WERI-Rb-1 (cell line): ENCODE data around the gene TFF3.
A peak's percentile ranks its signal among the peaks of the same experiment; 100 is the strongest.

Source experiments
- DNase-seq: peaks from one replicate; pipeline ENCODE4 v3.0.0-alpha.2; 2020
- H3K27ac ChIP-seq: fragments of 250-450 bp; sonication (Bioruptor Pico); 2 replicates; pipeline ENCODE4 v1.5.1; 2020; ENCODE audit warnings: mild to moderate bottlenecking, moderate library complexity
- H3K27me3 ChIP-seq: fragments of 250-450 bp; sonication (Bioruptor Pico); 2 replicates; pipeline ENCODE4 v1.5.1; 2021; ENCODE audit warnings: mild to moderate bottlenecking, low read depth, moderate library complexity; ENCODE audit not compliant: insufficient read depth, severe bottlenecking
- H3K36me3 ChIP-seq: fragments of 250-450 bp; sonication (Bioruptor Pico); 2 replicates; pipeline ENCODE4 v1.5.1; 2020; ENCODE audit warnings: mild to moderate bottlenecking, moderate library complexity
- H3K4me3 ChIP-seq: 2 replicates; pipeline ENCODE4 v1.5.1; 2011; ENCODE audit warnings: low read depth, mild to moderate bottlenecking, control low read depth, low read length
- H3K9me3 ChIP-seq: fragments of 250-450 bp; sonication (Bioruptor Pico); 2 replicates; pipeline ENCODE4 v1.5.1; 2021; ENCODE audit warnings: mild to moderate bottlenecking, moderate library complexity; ENCODE audit not compliant: severe bottlenecking
- TF ChIP-seq, protein P1 (sequence below): IDR thresholded peaks from 2 replicates; pipeline ENCODE4 v1.5.1; 2011; ENCODE audit warnings: low read depth, mild to moderate bottlenecking, control low read depth, inconsistent platforms, low read length

TFF3 gene

DNA sequence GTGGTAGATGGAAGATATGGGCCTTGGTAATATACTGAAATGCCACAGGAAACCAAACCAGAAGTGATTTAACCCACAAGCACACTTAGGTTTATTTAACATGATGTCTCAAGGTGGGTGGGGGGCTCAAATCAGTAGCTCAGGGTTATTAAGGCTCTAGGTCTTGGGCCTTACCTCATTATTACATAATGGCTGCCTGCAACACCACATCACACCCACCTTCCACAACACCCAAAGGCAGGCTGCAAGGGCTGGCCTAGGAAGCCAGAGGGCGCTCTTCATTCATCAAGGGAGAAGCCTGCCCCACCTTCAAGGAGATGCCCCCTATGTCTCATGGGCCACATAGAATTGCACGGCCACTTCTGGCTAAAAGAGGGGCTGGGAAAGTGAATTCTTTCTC lies 45.1 kb upstream of the TFF3 start:
- TF ChIP-seq, protein P1, sequence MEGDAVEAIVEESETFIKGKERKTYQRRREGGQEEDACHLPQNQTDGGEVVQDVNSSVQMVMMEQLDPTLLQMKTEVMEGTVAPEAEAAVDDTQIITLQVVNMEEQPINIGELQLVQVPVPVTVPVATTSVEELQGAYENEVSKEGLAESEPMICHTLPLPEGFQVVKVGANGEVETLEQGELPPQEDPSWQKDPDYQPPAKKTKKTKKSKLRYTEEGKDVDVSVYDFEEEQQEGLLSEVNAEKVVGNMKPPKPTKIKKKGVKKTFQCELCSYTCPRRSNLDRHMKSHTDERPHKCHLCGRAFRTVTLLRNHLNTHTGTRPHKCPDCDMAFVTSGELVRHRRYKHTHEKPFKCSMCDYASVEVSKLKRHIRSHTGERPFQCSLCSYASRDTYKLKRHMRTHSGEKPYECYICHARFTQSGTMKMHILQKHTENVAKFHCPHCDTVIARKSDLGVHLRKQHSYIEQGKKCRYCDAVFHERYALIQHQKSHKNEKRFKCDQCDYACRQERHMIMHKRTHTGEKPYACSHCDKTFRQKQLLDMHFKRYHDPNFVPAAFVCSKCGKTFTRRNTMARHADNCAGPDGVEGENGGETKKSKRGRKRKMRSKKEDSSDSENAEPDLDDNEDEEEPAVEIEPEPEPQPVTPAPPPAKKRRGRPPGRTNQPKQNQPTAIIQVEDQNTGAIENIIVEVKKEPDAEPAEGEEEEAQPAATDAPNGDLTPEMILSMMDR = peak; percentile 66
- no peak overlapping the region; the same call in 1 of the 2 replicates for H3K27ac ChIP-seq
- peaks cover 14% of the 10 kb centered on the region for H3K9me3 ChIP-seq
- no peaks in the 10 kb centered on the region for H3K27me3 ChIP-seq
- peak; percentile 40 for DNase-seq
- H3K4me3 ChIP-seq = no peak overlapping the region
- no peaks in the 10 kb centered on the region for H3K36me3 ChIP-seq

DNA sequence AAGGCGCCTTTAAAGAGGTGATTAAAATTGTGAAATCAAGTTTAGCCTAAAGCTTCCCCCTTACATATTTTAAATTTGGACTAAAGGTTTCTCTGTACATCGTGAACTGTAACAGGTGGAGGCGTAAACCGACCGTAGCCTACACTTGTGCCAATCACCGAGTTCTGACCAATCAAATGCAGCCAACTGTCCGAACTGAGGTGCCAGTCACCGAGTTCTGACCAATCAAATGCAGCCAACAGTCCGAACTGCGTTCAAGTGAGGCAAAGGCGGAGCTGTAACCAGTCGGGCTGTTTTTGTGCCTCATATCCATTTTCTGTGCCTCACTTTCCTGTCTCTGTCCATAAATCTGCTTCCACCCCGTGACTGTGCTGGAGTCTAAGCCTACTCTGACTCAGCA lies 43.7 kb upstream of the TFF3 start:
- TF ChIP-seq, protein P1 = no peak
- no peak overlapping the region for H3K27ac ChIP-seq
- peaks cover 26% of the 10 kb centered on the region for H3K9me3 ChIP-seq
- no peaks in the 10 kb centered on the region for H3K27me3 ChIP-seq
- no peak overlapping the region for H3K4me3 ChIP-seq
- H3K36me3 ChIP-seq = no peaks in the 10 kb centered on the region
- no peak for DNase-seq

DNA sequence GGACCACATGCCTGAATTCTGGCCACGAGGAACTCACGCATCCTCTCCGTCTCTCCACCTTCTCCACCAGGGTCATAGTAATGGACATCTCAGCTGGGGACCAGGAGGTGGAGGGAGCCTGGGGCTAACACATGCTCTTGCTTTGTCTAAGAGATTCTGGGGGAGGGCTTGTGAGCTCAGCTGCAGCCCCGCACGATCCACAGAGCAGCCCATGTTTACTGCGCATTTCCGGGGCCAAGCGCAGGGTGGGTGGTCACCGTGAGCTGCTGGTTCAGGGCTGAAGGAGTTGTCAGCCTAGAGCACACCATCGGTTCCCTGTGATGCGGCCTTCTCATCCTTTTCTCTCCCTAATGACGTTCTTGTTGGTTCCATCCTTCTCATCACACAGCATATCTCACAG lies 43.1 kb upstream of the TFF3 start:
- TF ChIP-seq, protein P1 = no peak

DNA sequence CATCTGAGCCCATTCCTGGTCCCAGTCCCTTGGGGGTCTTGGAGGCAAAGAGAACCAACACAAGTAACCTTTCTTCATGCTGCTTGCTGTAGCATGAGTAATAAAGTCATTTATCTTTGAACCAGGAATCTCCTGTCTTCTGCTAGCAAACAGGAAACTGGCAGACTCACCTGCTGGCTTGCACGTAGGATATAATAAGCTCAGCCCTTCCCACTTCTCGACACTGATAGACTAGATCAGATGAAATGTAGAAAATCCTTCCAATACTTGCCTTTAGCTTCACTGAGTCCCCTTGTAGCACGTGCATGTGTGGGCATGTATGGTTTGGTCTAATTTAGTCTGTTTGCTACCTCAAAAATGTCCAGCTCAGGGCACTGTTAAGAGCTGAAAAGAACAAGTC lies 42.1 kb upstream of the TFF3 start:
- TF ChIP-seq, protein P1 = no peak
- Histone ChIP-seq H3K4me3 (no peak overlapping the region), H3K9me3 (peaks cover 29% of the 10 kb centered on the region), H3K27me3 (no peaks in the 10 kb centered on the region), H3K36me3 (no peaks in the 10 kb centered on the region), H3K27ac (no peak overlapping the region)
- DNase-seq = no peak

More for the DNA sequence above, 43.1 kb upstream of the TFF3 start:
- Histone ChIP-seq H3K9me3 (peaks cover 29% of the 10 kb centered on the region), H3K36me3 (no peaks in the 10 kb centered on the region), H3K4me3 (no peak overlapping the region), H3K27ac (no peak overlapping the region), H3K27me3 (no peaks in the 10 kb centered on the region)
- DNase-seq = no peak

GRCh38 chr21:42356650-42357049 lies 41.4 kb upstream of the TFF3 start:
- H3K27ac ChIP-seq = no peak overlapping the region
- H3K9me3 ChIP-seq = peaks cover 29% of the 10 kb centered on the region
- no peaks in the 10 kb centered on the region for H3K36me3 ChIP-seq
- TF ChIP-seq, protein P1 = no peak
- no peak overlapping the region for H3K4me3 ChIP-seq
- DNase-seq = no peak
- no peaks in the 10 kb centered on the region for H3K27me3 ChIP-seq

DNA sequence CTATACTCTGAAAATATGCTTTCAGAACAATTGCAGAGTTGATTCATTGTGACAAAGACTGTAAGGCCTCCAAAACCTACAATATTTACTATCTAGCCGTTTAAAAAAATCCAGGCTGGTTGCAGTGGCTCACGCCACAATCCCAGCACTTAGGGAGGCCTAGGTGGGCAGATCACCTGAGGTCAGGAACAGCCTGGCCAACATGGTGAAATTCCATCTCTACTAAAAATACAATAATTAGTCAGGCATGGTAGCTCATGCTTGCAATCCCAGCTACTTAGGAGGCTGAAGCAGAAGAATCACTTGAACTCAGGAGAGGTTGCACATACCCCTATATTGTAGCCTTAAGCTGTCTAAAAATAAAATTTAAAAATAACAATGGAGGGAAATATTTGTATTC lies 40.8 kb upstream of the TFF3 start:
- no peak for DNase-seq
- H3K27ac ChIP-seq = no peak overlapping the region
- no peak overlapping the region for H3K4me3 ChIP-seq
- peaks cover 29% of the 10 kb centered on the region for H3K9me3 ChIP-seq
- H3K27me3 ChIP-seq = no peaks in the 10 kb centered on the region
- TF ChIP-seq, protein P1 = no peak
- no peaks in the 10 kb centered on the region for H3K36me3 ChIP-seq
